ENCODE results near the gene HNRNPAB.
A peak's percentile ranks its signal among the peaks of the same experiment; 100 is the strongest.
"Not testable (repeated sequence)": the region's sequence is repeated elsewhere in the genome, so short reads cannot be mapped to it uniquely, and the experiment has no call there.

Gene HNRNPAB

GRCh38 chr5:178198151-178198550 lies 6.2 kb upstream of the HNRNPAB start:
- DNase-seq = not testable (repeated sequence)

DNA sequence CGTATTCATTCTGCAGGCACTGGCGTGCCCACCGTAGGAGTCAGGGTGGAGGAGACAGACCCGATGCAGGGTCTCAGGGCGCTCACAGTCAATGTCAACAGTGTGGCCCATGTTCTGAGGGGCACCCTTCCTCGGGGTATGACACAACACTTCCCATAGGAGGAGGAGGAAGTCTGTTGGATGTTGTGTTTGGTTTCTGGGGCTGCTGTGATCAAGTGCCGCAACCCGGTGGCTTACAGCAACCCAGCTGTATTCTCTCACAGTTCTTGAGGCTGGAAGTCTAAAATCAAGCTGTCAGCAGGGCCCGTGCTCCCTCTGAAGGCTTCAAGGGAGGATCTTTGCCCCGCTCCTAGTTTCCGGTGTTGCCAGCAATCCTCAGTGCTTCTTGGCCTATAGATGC lies 5.6 kb upstream of the HNRNPAB start:
- no peak for DNase-seq

- no peak for DNase-seq
Measured at GRCh38 chr5:178199581-178200434, 4.5 kb upstream of the HNRNPAB start.

GRCh38 chr5:178201221-178201926 lies 3.0 kb upstream of the HNRNPAB start:
- DNase-seq = no peak

DNA sequence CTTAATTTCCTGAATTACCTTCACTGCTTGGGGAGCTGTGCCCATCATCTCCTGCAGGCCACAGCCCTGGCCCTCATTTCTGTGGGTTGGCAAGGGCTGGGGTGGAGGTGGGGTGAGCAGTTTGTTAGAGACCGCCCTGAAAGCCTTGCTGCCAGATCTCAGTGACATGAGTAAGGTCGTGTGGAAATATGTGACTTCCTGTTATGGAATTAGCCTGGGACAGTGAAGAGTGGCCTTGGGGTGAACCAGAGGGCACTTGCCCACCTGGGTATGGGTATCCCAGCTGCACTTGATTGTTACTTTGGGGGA lies 2.5 kb upstream of the HNRNPAB start:
- no peak for DNase-seq

DNA sequence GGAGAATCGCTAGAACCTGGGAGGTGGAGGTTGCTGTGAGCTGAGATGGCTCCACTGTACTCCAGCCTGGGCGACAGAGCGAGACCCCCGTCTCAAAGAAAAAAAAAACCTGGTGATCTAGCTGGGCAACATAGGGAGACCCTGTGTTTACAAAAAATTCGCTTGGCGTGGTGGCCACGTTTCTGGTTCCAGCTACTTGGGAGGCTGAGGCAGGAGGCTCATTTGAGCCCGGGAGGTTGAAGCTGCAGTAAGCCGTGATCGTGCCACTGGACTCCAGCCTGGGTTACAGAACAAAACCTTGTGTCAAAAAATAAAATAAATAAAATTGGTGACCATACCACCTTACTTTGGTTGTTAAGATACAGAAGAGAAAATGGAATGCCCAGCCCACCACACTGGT lies 1.8 kb upstream of the HNRNPAB start:
- no peak for DNase-seq

- DNase-seq = peak in 1 of 2 experiments; percentile 20
Measured at GRCh38 chr5:178203670-178204181, 607 bp upstream of the HNRNPAB start.

- peak; percentile 62 to 63 for DNase-seq
Measured at GRCh38 chr5:178204935-178205748, 809 bp downstream of the HNRNPAB start.

DNA sequence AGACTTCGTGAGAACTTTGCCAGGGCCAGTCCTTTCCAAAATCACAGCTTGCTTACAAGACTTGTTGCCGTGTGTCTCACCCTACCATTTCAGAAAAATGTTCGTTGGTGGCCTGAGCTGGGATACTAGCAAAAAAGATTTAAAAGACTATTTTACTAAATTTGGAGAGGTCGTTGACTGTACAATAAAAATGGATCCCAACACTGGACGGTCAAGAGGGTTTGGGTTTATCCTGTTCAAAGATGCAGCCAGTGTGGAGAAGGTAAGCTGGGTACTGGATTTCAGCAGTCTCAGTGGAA lies 1.4 kb downstream of the HNRNPAB start:
- DNase-seq = no peak

DNA sequence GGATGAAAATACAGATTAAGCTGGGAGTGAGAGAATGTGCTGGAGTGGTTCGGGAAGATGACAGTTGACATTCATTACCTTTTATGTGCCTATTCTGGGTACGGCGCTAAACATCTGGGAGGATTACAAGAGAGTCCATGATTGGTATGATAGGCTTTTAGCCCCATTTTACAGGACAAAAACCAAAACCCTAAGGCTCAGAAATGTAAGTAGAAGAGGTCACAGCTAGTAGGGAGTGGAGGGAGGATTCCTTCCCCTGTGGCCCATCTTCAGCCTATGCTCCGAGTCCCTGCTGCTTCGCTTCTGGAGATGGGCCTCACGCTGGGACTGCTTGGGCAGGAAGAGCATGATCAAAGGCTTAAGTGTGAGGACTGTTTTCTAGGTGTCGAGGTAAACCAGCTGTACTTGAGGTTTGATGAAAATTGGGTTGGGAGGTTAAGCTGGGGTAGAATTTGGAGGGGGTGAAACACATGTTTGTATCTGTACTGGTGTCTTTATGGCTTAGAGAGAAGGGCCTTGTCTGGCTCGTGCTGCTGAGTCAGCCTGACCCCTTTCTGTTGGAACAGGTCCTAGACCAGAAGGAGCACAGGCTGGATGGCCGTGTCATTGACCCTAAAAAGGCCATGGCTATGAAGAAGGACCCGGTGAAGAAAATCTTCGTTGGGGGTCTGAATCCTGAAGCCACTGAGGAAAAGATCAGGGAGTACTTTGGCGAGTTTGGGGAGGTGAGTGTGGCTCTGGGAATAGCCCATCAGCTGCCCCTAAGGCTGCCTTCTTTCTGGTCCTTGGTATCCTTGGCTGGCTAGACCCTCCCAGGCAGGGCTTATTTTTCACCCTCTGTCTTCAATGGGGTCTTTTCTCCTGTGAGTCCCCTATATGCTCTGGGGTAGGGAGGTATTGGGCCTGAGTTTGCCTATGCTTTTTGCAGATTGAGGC lies 2.1 kb downstream of the HNRNPAB start:
- DNase-seq = no peak

DNA sequence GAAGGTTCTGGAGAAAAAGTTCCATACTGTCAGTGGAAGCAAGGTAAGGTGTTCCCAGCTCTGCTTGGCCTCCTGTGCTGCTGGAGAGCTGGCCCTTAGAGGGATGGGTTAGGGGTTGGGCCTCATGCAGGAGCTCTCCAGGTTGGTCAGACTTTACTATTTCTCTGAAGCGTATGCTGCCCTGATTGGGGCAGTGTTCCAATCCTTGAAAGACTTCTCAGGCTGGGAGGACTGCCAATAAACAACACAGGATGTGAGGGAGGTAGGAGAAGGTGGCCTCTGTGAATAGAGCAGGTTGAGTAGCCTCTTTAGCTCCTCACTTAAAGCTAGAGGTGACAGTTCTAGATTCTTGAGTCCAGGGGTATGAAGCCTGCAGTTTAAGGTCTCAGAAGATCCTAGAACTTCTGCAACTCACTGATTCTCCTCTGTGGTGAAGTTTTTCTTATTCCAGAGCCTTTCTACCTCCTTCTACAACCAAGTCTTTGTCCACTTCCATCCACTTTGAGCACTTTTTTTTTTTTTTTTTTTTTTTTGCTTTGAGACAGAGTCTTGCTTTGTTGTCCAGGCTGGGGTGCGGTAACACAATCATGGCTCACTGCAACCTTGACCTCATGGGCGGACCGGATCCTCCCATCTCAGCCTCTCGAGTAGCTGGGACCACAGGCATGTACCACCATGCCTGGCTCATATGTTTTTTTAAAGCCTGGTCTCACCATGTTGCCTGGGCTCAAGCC lies 3.0 kb downstream of the HNRNPAB start:
- DNase-seq = no peak

DNA sequence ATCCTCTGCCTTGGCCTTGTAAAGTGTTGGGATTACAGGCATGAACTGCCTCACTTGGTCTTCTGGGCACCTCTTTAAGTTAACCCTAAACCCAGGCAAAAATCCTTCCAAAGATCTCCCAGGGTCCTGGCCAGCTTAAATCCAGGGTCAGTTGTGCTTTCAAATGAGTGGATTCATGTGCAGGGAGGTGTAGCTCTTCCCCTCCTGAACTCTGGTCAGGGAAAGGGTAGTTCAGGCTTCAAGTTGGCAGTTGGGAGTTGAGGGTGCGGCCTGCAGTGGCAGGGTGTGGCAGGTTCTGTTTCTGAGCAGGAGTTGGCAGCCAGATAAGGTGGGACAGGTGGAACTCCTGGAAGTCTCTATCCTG lies 3.6 kb downstream of the HNRNPAB start:
- no peak for DNase-seq

DNA sequence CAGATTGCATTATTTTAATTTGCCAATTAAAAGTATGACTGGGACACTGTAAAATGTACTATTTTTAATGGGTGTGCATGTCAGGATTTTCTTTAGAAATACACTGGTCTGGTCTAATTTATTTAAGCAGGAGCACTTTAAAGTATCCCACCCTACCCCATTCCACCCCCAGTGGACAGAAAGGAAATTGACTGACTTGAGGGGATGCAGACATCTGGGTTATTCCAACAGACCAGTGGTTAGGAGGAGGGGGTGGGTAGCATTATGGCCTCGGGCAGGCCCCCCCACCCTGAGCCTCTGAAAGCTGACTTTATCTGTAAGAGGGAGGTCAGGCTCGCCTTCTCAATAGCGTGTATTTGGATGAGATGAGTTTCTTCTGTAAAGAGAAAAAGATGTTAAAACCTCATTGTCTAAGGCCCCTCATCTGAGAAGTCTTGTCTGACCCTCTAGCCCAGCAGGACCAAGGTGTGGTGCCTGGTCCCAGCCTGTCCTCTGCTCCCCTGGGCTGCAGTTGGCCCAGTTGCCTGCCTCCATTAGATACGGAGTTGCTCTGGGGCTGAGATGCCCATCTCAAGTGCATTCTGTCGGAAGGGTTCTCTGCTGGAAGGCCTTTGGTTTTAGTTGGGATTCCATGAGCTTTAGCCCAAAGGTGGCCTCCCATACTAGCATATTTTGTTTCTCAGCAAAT lies 4.4 kb downstream of the HNRNPAB start:
- no peak for DNase-seq

- DNase-seq = no peak
Measured at GRCh38 chr5:178209334-178210072, 5.2 kb downstream of the HNRNPAB start.

DNA sequence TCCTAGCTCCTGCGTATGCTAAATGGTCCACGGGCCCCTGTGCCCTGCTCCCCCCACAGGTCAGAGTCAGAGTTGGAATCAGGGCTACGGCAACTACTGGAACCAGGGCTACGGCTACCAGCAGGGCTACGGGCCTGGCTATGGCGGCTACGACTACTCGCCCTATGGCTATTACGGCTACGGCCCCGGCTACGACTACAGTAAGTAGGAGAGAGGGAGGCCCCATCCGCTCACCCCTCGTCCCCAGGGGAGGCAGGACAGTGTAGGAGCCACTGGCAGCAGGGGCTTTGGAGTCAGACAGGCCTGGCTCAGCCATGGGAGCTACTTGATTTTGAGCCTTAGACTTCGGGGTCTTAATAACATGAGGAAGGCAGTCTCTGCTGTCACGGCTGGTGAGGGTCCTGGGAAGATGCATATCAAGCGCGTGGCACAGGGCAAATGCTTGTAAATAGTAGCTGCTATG lies 5.8 kb downstream of the HNRNPAB start:
- no peak for DNase-seq

GRCh38 chr5:178210686-178211085 lies 6.4 kb downstream of the HNRNPAB start:
- no peak for DNase-seq

DNA sequence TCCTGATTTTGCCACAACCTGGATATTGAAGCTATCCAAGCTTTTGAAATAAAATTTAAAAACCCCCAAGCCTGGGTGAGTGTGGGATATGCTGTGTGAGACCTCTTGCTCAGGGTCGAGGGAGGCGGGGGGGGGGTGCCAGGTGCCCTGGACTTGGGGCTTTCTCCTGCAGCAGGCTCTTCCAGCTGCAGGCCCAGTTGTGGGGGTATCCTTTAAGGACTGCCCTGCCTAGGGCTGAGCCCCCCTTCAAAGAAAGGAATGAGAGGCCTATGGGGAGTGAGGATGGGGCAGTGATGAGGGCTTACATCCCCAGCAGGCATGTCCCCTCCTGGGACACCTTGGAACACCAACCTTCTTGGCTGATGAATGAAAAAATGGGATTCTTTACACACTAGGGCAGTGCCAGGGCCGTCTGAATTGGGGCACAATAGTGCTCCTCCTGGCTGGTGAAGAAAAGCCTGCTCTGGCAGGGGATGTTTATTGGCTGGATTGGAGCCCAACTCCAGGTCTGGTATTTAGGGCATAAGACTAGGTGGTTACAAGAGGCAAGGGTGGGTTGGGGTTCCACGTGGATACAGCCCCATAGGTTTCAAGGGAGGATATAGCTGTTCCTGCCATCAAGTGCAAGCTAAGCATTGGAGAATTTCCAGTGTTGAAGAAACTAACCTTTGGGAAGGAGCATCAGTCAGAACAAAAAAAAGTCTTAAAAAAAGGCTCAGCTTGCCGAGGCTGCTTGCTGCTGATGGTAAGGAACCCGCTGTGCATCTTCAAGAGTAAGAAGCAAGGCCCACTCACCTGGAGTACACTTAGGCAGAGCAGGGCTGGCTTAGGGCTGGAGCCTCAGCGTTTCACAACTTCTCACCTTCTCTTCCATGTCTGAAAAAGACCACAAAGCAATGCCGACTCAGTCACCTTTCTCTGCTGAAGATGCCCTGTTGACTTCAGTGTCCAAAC lies 7.0 kb downstream of the HNRNPAB start:
- DNase-seq = no peak

DNA sequence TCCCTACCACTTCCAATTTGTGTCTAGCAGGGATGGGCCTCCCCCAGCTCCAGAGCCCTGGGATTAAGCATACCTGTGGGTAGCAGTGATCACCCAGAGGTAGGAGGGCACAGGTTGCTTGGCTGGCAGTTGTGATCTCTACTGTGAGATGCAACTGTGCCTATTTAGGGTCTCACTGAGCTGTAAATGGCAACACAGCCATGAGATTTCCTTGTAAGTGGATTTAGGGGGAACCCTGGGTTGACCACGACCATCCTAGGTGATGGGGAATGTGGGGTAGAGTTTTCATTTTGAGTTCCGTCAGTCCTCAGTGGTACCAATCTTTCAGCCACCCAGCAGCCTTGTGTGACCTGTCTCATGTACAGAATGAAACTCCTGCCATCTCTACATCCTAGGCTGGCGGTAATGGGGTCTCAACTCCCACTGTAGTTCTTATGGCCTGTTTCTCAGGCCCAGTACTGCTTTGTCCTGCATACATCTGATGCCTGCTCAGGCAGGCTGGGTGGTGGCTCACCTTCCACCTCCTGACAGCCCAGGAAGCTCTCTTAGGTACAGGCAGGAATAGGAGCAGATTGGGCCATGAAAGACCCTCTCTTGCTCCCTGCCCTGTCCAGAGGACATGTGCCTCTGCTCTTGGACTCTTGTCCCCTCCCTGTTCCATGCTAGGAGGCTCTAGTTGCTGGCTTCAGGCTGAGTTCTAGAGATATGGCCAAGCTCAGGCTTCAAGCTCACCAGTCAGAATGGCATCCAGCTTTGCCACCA lies 8.1 kb downstream of the HNRNPAB start:
- DNase-seq = no peak

Data from activated CD4-positive, alpha-beta T cell treated with anti-CD3 and anti-CD28 coated beads, Interleukin-2, amount 50 U/mL, for 4 hours (primary cell).